Middle frontal gyrus (tissue), 1 donor: Measurements from ENCODE around the gene TMEM178B.
"Not testable (repeated sequence)": the region's sequence is repeated elsewhere in the genome, so short reads cannot be mapped to it uniquely, and the experiment has no call there.

Experiments used
- DNase-seq: peaks from one replicate; pipeline ENCODE4 v3.0.0-alpha.2; 2015; ENCODE audit warnings: low spot score; ENCODE audit errors: extremely low spot score

Gene TMEM178B

DNA sequence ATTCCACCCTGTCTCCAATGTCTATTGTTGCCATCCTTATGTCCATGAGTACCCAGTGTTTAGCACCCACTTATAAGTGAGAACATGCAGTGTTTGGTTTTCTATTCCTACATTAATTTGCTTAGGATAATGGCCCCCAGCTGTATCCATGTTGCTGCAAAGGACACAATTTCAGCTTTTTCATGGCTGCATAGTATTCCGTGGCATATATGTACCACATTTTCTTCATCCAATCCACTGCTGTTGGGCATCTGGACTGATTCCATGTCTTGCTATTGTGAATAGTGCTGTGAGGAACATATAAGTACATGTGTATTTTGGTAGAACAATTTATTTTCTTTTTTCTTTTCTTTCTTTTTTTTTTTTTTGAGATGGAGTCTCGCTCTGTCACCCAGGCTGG, 68.2 kb downstream of the TMEM178B start:
- no peak for DNase-seq

- no peak for DNase-seq
These were observed 71.2 kb downstream of the TMEM178B start for GRCh38 chr7:141144921-141145629.

GRCh38 chr7:141145630-141145982, 71.7 kb downstream of the TMEM178B start:
- DNase-seq, result no peak

DNA sequence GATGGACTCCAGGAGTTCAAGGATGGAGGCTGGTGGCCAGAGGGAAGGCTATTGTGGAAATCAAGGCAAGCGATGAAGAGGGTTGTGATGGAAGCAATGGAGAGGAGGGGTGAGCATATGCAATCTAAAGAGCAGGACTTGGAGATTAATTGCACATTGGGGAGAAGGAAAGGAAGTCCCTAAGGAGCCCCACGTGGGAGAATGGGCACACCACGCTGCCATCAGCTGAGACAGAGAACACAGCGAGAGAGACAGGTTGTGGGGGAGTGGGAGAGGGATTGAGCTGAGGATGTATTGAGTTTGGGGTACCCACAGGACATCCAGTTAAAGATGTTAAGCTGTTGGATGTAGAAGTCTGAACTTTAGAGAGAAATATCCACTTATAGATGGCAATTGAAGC, 73.6 kb downstream of the TMEM178B start:
- DNase-seq, result no peak

GRCh38 chr7:141150465-141150864, 76.6 kb downstream of the TMEM178B start:
- DNase-seq, result no peak

DNA sequence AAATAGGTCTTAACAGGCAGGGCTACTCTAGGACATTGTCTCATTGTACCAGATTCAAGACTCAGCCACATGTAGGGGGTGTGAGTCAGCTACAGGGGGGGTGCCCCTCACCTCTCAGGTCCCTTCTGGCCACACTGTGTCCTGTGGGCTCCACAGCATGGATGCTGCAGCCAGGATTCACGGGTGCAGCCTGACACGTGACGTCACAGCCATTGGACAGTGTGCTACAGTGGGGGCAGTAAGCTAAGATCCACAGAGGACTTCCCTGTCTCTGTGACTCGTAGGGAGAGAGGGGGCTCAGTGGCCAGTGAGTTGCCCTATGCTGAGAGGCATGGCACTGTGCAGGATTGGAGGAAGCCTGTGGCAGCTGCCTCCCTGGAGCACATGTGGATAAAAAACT, 77.9 kb downstream of the TMEM178B start:
- no peak for DNase-seq

- no peak for DNase-seq
These were observed 79.4 kb downstream of the TMEM178B start for GRCh38 chr7:141153231-141153630.

GRCh38 chr7:141154131-141154732, 80.4 kb downstream of the TMEM178B start:
- DNase-seq, result no peak

GRCh38 chr7:141156407-141156806, 82.5 kb downstream of the TMEM178B start:
- DNase-seq, result no peak

DNA sequence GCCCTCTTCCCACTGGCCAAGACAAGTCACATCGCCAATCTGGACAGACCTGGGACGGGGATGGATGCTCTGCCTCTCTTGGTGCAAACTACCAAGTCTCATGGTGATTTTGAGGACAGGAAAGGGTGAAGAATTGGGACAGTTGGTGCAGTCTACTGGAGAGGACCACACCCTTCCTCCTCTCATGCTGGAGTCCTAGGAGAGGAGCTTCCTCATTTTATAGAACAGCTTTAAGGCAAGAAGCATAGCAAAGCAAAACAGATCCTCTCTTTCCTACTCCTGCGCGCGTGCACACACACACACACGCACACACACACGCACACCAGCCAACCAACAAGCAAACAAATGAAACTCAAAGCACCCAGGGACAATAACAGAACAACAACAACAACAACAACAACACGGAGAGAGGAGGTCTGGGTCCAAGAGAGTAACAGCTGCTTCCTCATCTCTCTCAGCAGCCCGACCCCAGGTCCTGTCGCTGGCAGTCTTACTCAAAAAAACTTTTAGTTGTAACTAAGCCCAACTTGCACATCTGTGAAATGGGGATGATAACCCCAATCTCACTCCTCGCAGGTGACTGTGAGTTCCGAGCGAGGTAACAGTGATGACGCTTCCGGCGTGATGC, 83.4 kb downstream of the TMEM178B start:
- DNase-seq, result no peak

- DNase-seq, result no peak
These were observed 84.7 kb downstream of the TMEM178B start for GRCh38 chr7:141158561-141158960.

DNA sequence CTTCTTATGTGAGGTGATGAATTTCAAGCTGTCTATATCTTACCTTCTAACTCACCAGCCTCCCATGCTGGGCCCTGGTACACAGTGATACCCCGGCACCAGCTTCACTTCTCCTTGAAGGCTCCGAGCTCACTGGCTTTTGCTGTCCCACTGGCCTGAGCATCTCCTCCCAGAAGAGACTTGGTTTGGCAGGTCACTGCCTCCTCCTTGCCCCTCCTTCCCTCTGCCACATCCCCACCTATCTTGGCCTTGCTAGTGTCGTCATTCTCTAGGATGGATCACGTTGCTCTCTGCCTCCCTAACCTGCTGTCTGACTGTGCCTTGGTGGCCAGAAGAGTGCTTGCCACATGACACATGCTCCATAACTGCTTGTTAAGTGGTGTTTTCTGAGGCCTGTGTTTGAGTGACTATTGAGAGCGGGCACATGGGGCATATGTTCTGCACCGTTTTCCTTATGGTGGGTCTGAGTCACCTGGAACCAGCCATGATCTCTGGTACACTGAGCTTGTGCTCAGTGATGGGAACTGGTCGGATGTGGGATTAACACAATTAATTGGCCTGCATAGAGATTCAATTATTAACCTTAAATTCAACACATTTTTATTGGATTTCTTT, 86.5 kb downstream of the TMEM178B start:
- no peak for DNase-seq

- no peak for DNase-seq
These were observed 88.0 kb downstream of the TMEM178B start for GRCh38 chr7:141161550-141162535.

- no peak for DNase-seq
These were observed 91.7 kb downstream of the TMEM178B start for GRCh38 chr7:141165521-141165920.

GRCh38 chr7:141166926-141167325, 93.1 kb downstream of the TMEM178B start:
- no peak for DNase-seq

- DNase-seq, result no peak
These were observed 93.6 kb downstream of the TMEM178B start for GRCh38 chr7:141167381-141167964.

- not testable (repeated sequence) for DNase-seq
These were observed 95.3 kb downstream of the TMEM178B start for GRCh38 chr7:141169157-141169556.

DNA sequence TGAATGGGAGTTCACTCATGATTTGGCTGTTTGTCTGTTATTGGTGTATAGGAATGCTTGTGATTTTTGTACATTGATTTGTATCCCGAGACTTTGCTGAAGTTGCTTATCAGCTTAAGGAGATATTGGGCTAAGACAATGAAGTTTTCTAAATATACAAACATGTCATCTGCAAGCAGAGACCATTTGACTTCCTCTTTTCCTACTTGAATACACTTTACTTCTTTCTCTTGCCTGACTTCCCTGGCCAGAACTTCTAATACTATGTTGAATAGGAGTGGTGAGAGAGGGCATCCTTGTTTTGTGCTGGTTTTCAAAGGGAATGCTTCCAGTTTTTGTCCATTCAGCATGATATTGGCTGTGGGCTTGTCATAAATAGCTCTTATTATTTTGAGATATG, 101.9 kb downstream of the TMEM178B start:
- not testable (repeated sequence) for DNase-seq

DNA sequence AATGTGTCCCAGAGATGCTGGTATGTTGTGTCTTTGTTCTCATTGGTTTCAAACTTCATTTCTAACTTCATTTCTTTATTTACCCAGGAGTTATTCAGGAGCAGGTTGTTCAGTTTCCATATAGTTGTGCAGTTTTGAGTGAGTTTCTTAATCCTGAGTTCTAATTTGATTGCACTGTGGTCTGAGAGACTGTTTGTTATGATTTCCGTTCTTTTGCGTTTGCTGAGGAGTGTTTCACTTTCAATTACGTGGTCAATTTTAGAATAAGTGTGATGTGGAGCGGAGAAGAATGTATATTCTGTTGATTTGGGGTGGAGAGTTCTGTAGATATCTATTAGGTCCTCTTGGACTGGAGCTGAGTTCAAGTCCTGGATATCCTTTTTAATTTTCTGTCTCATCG, 103.3 kb downstream of the TMEM178B start:
- DNase-seq, result not testable (repeated sequence)

DNA sequence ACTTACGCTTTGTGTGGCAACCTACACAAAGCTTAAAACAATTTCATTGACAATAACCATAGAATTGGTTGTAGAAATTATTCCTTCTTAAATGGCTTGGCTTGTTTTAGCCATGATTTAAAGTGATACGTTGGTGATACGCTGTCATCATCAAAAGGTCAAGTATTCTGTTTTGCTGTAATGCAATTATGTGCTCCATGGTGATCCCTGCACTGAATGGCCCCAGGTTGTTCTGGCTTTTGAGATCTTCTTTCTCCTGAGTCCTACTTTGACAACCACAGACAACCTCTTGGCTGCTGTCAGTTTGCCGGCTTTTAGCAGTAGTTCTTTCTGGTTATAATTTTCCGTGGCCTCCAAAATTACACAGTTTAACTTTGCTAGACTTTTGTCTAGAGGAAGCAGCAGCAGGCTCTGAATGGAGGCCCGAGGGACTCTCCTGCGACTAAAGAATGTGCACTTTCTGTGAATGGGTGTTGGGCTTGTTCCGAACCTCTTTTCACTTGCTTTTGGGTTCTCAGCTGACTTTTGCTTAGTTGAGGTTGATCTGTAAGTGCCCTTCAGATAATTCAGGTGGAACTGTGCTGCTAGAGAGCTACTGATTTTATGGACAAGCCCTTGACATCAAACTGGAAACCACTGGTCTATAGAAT, 104.7 kb downstream of the TMEM178B start:
- DNase-seq, result no peak
